T-helper 1 cell (primary cell): ENCODE results near the gene OR8G1.
"Not testable (repeated sequence)": the region's sequence is repeated elsewhere in the genome, so short reads cannot be mapped to it uniquely, and the experiment has no call there.

ENCODE experiments used
- DNase-seq, 5 donors: peaks; one replicate each; pipeline ENCODE4 v3.0.0-alpha.2; 2012 to 2020
- total RNA-seq, 4 donors: gene quantifications; one replicate each; lab custom pipeline; 2026; lab: John Stamatoyannopoulos, UW

The OR8G1 gene, protein sequence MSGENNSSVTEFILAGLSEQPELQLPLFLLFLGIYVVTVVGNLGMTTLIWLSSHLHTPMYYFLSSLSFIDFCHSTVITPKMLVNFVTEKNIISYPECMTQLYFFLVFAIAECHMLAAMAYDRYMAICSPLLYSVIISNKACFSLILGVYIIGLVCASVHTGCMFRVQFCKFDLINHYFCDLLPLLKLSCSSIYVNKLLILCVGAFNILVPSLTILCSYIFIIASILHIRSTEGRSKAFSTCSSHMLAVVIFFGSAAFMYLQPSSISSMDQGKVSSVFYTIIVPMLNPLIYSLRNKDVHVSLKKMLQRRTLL
- total RNA-seq = 0 reads per million in 4 donors

DNA sequence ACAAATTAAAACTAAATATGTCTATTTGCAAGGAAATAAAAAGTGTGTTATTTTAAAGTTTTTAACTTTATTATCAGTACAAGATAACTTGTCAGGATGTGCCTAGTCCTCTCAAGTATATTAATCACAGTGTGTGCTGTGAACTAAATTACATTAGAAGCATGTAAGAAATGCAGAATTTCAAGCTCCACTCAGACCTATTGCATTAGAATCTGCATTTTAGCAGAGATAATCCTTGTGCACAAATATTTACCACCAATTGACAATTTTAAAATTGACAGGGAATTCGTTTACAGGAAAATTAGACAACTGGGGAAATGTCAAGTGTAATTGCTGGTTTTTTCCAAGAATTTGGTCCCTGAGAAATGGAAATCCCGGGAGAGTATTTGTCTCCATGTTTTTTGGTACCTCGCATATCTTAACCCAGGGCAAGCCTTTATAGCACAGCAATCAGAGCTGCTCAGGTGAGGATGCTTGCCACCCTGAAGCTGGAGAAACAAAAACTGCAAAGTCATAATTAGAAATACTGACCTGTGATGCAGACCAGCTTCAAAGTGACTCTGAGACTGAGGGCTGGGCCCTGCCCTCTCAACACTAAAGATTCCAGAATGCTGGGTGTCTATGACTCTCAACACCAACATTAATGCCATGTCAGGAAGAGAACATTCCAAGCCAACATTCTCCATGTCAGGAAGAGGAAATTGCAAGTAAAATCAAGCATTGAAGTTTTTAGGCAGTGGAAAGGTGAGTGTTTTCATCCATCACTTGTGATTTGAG, at the start of gene OR8G1:
Gene OR8G1 (plus strand): TSS at position 475 of the 777 bp plus-strand sequence. CDS start 8,581 bp downstream, outside the sequence.
- DNase-seq = no peak

DNA sequence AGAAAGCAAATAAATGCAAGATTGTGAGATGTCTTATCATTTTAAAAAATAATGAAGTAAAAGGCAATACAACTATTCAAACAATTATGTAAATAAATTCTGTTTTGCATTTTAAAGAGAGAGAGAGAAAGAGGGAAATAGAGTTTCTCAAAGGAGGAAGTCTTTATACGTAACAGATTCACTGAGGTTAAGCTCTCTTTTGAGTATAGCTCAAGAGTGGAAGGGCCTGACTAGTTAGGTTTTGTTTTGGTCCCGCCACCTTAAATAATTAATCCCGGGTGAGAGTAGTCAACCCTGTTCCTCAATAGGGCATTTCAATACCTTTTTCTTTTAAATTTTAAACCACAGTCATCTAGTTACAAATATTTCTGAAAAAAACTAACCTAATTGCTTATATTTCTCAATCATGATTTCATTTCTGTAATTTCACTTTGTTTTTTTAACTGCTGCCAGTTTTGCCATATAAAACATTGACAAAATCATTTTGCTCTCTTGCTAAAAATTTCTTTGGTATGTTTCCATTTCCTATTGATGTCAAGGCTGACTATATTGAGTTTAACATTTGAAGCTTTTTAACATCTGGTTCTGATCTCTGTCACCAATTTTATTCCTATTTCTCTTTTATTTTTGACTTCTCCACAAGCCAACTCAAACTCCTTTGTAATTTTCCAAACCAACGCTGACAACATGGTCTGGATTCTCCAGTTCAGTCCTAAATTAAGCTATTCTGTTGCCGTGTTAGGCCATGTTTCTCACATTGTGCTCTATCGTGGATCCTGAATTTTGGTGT, 47.5 kb upstream of the OR8G1 start:
- DNase-seq = no peak

DNA sequence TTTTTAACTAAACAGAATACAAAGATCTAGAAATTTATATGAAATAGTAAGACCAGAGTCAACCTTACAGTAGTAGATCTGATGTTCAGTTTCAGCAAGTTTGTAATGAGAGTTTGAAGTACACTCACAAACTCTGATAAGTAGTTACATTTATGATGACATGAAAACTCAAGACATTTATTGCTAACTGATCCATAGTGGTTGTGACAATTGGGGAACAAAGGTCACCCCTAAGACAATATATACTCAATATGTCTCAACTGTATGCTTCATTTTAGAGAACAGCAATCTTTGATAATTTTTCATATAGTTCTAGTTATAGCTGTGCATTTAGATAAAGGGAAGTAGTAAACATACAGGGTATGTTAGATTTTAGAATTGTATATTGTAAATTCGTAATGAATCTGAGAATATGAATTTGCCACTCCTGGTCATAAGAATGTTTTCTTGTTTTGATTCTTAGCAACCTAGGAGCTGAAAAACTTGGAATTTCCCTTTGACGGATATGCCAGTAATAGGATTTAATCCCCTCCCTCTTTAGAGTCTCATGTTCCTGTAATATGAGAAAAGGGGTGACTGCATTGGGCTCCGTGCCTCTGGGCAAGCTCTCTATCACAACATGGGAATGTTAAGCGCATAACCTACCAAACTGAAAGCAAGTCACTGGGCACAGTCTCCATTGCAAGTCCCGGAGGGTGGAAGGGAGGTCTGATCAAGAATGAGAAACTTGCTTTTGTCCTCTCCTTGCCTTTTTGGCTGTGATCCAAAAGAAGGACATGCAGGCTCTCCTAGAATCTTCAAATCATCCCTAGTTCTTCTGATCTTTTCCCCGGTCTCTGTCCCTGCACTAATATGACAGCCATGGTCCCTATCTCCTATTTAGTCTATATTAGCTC, 46.4 kb upstream of the OR8G1 start:
- DNase-seq = no peak

DNA sequence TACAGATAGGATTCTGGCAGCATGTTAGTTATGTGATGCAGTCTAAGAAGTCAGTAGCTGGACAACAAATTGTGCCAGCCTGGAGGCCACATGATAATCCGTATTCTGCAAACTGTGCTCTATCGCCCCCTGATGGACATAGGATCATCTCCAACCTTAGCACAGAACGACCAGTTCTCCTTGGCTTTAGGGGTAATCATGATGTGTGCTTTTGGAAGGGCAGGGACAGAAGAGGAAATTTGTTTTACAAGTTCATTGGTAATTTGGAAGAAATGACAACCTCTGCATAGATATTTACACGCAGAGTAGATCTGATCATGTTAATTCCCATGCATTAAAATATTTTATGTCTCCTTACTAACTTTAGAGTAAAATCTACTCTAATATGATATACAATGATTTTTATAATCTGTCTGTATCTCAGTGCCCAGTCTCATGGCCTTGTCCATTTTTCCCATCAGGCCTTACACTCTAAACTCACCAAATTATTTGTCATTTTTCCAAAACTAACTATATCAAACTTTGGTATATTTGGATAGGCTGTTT, 45.6 kb upstream of the OR8G1 start:
- peak in 2 of 5 donors; percentile 21 to 46 for DNase-seq

DNA sequence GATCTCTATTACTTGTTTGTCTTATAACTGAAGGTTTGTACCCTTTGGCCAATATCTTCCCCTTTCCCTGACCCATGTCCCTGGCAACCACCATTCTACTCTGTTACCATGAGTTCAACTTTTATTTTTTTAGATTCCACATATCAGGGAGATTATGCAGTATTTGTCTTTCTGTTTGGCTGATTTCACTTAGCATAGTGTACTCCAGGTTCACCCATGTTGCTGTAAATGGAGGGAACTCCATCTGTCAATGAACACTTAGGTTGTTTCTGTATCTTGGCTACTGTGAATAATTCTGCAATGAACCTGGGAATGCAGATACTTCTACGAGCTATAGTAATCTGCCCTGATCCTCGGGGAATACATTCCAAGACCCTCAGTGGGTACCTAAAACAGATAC, 42.9 kb upstream of the OR8G1 start:
- no peak for DNase-seq

DNA sequence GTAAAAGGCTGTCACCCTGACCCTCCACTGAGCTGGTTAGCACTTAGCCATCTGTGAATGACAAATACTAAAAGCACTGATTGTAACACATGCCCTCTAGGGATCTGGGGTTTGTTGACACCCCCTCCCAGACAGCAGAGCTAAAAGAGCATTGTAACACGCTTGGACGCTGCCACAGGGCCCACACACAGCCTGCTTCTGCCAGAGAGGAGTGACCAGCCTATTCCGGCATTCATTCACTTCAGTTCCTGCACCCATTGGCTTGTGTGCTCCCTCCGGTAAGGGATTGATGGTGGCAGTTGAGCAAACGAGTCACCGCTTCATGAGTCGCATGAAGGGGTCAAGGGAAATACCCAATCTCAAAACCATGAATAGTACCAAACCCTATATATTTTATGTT, 42.0 kb upstream of the OR8G1 start:
- DNase-seq = no peak

DNA sequence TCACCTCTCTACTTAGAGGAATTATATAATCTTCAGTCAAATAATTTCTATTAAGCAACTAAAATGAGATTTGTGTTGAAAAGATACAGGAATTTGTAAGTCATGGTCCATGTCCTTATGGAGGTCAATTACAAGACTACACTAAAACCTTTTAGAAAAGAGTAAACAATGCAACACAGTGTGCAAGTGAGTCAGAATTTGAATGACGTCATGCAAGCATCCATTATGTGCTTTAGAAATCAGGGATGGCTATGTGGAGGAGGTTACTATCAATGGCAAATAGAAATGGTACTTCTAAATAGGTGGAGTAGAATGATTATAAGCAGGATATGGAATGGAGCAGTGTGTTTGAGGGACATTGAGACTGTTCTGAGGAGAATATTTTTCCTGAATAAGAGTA, 41.2 kb upstream of the OR8G1 start:
- DNase-seq = no peak

DNA sequence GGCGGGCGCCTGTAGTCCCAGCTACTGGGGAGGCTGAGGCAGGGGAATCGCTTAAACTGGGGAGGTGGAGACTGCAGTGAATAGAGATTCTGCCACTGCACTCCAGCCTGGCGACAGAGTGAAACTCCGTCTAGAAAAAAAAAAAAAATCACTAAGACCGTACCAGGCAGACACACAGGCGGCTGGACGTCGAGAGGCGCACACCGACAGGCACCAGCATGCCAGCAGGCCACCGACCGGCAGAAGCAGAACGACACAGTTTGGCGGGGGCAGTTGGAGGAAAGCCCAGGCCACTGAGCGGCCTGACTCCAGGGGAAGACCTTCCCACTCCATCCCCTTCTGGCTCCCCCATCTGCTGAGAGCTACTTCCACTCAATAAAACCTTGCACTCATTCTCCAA, 40.2 kb upstream of the OR8G1 start:
- DNase-seq = no peak

DNA sequence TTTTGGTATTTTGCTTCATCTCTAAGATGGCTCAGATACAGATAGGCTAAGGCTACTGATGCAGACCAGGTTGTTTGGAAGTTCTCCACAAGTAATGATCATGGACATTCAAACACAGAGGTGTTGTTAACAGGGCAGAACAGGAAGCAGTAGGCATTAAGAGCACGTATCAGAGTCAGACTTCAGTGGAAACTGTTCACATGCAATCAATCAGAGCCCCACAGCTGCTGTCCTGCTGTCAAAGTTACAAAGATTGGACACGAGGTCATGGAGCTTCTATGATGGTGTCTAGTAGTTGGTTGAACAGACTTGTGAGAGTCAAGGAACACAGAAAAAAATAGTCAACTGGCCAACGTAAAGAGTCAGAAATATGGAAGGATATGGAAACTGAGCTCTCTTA, 37.9 kb upstream of the OR8G1 start:
- DNase-seq = no peak

DNA sequence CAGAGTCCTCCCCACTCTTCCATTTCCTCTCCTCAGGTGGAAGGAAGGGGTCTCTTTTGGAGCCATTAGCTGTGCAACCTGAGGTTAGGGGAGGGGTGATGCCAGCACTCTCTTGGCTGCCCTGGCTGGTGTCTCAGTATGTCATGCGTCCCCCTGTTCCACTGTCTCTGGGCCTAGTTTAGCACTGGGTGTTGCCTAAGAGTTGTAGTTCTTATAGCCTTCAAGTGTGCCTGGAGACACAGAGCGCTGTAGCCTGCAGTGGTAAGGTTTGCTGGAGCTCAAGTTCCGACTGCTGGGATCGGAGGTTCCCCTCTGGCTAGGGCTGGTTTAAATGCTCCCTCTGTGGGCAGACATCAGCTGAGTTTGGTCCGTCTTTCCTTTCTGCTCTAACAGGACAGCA, 36.9 kb upstream of the OR8G1 start:
- no peak for DNase-seq

DNA sequence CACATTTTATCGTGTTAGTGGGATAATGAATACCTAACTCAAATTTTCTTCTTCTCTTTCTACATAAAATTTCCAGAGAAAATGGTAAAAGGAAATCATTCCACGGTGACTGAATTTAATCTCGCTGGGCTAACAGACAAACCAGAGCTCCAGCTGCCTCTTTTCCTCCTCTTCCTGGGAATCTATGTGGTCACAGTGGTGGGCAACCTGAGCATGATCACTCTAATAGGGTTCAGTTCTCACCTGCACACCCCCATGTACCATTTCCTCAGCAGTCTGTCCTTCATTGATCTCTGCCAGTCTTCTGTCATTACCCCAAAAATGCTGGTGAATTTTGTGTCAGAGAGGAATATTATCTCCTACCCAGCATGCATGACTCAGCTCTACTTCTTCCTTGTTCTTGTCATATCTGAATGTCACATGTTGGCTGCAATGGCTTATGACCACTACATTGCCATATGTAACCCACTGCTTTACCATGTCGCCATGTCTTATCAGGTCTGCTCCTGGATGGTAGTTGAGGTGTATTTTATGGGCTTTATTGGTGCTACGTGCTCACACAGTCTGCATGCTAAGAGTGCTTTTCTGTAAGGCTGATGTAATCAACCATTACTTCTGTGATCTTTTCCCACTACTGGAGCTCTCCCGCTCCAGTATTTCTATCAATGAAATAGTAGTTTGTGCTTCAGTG, 33.6 kb upstream of the OR8G1 start:
- no peak for DNase-seq

DNA sequence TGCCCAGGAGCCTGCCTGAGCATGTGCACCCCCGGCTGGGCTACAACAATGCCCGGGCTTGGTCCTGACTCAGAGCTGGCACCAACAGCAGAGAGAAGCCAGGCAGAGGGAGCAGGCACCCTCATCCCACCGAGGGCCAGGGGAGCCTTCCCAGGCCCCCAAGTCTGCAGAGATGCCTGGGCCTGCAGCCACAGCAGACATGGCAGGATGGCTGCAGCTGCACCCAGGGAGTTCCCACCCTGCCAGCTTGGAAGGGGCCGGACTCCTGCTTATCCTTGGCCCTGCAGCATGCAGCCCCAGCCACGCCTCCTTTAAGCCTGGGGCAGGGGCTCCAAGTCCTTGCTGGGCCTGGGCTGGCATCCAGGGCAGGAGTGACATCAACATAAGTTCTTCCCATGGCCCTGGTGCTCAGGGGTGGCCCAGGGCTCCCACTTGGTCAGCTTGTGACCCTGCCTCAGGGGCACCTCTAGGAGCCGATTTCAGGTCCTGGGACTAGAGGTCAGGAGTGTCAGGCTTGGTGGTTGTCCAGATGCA, 31.0 kb upstream of the OR8G1 start:
- DNase-seq = no peak

DNA sequence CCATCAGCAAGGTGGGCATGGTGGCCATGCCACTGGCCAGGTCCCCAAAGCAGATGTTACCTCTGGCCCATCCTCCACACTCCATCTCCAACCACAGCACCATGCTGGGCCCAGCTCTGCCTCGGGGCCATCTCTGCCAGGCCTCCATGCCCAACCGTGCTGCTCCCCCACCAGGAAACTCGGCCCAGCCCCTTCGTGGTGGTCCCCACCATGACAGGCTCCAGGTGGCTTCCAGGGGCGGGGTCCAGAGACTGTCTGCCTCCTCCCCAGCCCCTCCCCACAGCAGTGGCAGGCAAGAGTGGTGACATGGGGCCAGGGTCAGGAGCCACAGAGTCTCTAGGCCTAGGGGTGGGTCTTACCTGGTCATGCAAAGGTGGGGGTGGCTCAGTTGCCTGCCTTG, 30.5 kb upstream of the OR8G1 start:
- no peak for DNase-seq

DNA sequence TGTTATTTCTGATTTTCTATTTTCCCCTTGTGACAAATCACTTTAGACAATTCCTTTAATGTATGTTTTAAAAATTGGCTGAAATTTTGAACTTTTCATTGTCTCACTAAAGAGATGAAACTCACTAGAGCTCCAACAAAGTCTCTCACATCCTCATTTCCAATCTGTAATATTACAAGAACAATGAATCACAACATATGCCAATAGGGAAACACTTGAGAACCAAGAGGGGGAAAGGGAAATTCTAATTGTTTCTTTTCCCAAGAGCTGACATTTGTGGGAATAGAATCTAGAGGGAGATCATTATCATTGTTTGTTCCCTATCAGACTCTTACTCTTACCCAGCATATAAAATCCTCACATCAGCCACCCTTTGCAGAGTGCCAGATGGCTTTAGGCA, 29.6 kb upstream of the OR8G1 start:
- no peak for DNase-seq

DNA sequence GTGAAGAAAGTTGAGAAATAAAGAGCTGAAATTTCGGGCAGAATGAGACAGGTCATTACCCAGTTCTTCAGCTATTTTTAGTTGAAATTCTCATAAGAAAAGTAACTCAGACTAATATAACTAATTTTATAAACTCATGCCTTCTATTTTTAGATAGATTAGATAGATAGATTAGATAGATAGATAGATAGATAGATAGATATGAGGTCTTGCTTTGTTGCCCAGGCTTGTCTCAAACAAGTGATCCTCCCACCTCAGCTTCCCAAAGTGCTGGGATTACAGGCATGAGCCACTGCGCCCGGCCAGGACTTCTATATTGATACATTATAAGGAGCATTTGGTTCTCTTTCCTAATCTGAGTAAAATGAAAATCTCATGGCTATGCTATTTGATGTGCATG, 26.9 kb upstream of the OR8G1 start:
- no peak for DNase-seq

DNA sequence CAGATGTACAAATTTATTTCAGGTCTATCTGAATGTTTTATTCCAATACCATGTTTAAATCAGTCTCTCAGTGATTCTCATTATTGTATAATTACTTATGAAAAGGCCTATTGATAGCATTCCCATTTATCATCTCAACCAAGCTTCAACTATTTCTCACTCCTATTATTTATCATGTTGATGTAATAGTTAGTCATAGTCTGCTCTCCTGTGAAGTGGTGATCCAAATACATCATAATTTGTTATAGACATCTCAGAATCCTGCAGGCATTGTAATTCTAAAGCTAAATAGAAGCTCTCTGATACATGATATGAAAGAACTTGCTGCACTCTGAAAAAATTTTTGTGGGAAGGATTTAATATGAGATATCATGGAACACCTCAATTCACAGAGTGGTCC, 21.8 kb upstream of the OR8G1 start:
- DNase-seq = no peak

DNA sequence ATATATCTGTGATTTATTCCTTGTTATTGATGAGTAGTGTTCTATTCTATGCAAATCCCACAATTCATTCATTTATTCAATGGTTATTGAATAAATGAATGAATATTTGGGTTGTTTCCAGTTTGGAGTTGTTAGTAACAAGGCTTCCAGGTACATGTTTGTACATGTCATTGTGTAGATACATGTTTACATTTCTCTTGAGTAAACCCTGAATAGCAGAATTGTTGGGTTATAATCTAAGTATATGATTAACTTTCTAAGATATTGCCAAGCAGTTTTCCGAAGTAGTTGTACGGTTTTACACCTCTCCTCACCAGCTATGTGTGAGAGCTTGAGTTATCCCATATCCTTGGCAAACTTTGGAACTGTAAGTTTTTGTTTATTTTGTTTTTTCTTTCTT, 18.5 kb upstream of the OR8G1 start:
- DNase-seq = no peak

DNA sequence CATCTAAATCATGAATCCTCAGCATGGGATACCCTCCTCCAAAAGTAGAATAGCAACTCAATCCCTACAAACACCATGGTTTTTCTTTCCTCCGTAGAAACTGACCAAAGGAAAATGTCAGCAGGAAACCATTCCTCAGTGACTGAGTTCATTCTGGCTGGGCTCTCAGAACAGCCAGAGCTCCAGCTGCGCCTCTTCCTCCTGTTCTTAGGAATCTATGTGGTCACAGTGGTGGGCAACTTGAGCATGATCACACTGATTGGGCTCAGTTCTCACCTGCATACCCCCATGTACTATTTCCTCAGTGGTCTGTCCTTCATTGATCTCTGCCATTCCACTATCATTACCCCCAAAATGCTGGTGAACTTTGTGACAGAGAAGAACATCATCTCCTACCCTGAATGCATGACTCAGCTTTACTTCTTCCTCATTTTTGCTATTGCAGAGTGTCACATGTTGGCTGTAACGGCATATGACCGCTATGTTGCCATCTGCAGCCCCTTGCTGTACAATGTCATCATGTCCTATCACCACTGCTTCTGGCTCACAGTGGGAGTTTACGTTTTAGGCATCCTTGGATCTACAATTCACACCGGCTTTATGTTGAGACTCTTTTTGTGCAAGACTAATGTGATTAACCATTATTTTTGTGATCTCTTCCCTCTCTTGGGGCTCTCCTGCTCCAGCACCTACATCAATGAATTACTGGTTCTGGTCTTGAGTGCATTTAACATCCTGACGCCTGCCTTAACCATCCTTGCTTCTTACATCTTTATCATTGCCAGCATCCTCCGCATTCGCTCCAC, 16.1 kb upstream of the OR8G1 start:
- DNase-seq = not testable (repeated sequence)

DNA sequence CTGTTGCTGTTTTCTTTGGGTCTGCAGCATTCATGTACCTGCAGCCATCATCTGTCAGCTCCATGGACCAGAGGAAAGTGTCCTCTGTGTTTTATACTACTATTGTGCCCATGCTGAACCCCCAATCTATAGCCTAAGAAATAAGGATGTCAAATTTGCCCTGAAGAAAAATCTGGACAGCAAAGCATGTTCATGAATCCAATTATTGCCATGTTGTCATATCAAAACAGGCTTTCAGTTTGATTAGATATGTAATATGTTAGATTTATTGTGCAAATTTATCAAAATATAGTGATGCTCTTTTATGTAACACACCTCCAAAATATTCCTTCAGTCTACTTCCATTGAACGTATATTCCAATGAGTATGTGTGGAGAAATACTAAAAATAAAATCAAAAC, 15.4 kb upstream of the OR8G1 start:
- DNase-seq = no peak

DNA sequence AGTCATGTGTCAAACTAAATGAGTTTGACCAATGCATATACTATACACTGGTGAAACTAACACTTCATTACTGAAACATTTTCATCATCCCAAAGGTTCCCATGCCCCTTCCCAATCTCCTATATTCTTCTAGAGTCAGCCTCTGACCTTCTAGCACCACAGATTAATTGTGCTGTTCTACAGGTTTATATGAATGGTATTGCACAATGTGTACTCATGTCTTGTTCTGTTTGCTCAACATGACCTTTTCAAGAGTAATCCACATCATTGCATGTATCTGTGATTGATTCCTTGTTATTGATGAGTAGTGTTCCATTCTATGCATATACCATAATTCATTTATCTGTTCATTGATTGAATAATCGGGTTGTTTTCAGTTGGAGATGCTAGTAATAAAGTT, 7.5 kb upstream of the OR8G1 start:
- DNase-seq = no peak
